Measurements from ENCODE around the gene RHOBTB3.

DNA sequence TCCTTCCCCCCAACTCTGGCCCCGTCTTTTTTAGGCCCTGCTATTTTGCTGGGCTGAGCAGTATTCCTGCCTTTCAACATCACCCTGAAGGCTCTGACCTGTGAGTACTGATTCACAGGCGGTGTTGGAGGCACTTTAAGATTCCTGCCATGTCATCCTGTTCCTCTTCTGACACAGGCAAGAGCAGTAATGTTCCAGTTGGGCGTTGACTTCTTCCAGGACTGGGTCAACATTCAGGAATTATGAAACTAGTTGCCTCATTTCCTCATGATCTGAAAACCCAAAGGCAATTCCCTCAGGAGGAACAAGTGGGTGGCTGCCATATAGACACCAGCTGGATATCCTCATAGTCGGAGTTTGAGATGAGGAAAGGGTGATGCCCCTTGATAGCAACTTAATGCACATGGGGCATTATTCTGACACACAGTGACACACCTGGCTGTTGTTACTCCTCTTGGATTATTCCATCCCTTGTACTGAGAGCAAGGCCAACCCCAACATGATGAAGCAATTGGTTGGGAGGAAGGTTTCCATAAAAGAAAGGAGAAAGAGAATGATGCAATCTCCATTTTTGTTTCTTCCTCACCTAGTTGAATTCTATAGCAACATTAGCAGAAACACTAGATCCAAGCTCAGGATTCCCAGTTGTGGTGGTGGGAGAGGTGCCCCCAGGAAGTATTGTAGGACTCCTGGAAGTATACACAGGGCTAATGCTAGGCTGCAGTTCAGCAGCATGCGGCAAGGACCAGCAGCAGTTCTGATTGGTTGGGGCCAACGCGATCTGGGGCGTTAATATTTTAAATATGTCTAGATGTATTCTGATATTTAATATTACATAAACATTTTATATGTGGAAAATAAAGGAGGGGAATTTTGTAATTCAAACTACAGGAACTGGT, 111.0 kb downstream of the RHOBTB3 start:
- TF ChIP-seq POLR2A (IDR thresholded peaks at IDR 0.05) (no peak), CTCF (IDR thresholded peaks at IDR 0.05) (no peak)
